ENCODE results near the gene SFR1.

The SFR1 gene, protein sequence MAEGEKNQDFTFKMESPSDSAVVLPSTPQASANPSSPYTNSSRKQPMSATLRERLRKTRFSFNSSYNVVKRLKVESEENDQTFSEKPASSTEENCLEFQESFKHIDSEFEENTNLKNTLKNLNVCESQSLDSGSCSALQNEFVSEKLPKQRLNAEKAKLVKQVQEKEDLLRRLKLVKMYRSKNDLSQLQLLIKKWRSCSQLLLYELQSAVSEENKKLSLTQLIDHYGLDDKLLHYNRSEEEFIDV

GRCh38 chr10:104121485-104122224, at the start of gene SFR1:
Gene SFR1, plus strand, starts transcription at chr10:104122171. Its CDS starts 13 bp downstream, at chr10:104122184.
- peak; percentile 96 for DNase-seq

DNA sequence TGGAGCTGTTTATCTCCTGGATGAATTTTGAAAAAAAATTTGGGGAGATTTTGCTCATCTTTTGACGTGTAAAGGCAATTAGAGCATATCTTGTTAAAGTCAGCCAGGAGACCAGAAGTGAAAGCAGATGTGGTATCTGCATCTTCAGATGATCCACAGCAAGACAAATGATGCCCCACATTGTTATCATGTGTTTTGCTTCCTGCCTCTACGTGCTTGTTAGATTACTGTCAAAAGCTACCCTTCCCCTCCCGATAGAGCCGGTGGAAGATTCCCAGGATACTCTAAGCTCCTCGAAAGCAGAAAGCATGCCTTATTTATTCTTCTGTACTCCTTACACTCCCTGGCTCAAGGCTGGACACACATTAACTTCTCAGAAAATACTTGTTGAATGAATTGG, 49.2 kb upstream of the SFR1 start:
- no peak for DNase-seq

DNA sequence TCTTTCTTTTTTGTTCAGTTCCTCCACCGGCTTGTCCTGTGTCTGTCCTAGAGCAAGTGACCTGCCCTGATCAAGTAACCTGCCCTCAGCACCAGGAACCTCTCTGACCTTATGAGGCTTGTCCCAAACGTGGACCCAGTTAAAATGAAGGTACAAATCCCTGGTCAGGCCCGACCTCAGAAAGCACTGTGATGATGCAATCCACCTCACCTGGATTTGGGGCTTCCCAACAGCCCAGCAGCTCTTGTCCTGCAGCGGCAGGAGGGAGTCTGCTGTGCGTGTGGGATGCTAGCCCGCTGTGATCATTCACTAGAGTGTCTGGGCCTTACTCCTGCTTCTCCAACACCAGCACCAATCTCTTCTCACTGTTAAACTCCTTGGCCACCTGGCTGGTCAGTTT, 47.5 kb upstream of the SFR1 start:
- no peak for DNase-seq

- peak; percentile 95 for DNase-seq
These were observed 45.2 kb upstream of the SFR1 start for GRCh38 chr10:104076743-104077160.

DNA sequence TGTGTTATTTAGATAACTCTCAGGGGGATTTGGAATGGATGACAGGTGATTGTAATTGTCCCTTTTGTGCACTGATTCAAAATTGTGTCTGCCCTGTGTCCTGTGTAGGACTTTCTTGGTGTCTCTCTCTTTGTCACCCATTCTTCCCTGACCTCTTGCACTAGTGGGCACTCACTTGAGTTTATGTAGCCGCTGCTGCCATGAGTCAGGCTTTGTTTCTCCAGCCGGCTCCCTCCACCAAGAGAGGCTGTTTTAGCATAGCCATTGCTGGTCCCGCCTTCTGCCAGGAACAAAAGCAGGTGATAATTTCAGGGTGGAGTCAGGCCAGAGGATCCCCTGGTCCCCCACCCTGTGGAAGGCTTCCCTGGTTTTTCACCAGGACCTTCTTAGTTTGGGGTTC, 44.7 kb upstream of the SFR1 start:
- peak; percentile 95 for DNase-seq

DNA sequence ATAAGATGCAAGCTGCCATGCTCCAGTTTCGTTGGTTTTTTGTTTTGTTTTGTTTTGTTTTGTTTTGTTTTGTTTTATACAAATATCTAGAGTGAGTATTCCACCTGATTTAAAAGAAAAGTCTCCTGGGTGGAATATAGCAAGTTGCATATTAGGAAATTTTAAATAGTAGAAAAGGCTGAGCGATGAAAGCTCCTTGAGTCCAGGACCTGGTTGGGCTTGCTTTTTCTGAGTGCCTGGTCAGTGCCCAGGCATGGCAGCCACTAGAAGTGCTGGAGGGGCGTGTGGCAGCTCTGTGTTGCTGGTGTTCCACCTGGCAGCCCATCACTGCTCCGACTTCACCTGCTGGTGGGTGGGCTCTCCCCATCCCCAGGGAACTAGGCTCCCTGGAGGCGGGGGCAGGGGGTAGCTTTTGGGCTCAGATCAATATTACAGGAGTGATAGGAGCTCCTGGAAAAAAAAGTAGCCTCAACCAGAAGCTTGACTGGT, 44.3 kb upstream of the SFR1 start:
- DNase-seq: no peak

GRCh38 chr10:104080762-104081161, 41.2 kb upstream of the SFR1 start:
- DNase-seq: peak; percentile 87

GRCh38 chr10:104081998-104082397, 40.0 kb upstream of the SFR1 start:
- DNase-seq: no peak

DNA sequence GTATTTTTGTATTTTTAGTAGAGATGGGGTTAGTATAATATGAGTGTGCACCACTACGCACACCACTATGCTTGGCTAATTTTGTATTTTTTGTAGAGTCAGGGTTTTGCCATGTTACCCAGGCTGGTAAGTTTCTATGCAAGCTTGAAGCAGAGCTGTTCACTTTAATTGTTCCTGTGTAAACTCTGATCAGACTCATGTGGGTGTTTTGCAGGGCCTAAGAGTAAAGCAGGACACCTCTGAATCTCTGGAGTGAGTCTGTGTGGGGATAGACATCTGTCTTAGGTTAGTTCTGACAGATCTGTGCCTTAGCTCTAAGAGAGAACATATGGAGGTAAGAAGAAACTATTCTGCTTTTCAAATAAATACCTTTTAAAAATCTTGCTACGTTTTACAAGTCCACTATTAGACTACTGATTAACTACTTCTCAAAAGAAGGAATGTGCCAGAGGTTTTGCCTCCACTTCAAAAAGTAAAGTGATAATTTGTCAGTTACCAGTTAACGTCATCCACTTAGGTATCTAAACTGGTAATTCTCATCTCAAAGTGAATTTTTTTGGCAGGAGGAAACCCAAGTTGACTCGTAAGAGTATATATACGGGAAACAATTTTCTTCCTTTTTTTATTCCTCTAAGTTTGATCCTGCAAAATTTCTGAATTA, 37.4 kb upstream of the SFR1 start:
- DNase-seq: no peak

- DNase-seq: no peak
These were observed 36.1 kb upstream of the SFR1 start, which contains the start of gene COL17A1 for GRCh38 chr10:104085801-104086400. Gene COL17A1, minus strand, starts transcription at chr10:104085880. Its CDS starts 5,207 bp downstream, at chr10:104080673.

- no peak for DNase-seq
These were observed 33.7 kb upstream of the SFR1 start for GRCh38 chr10:104088239-104088638.

DNA sequence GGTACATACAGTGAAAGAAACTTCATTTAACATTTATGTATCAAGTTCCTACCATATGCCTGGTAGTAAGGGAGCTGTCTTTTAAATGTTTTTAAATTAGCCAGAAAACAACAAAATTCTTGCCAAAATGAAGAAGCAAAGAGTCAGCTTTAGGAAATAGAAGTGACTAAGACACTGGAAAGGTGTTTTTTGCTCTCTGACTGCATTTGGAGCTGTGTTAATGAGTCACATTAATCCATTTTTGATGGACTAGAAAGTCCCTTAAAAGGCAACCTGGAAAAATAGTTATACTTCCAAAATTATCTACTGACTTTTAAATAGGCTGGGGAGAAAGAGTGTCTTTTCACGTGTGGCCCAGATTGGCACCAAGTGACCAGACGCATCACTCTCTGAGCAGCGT, 32.4 kb upstream of the SFR1 start:
- DNase-seq: no peak

GRCh38 chr10:104090611-104091010, 31.4 kb upstream of the SFR1 start:
- no peak for DNase-seq

DNA sequence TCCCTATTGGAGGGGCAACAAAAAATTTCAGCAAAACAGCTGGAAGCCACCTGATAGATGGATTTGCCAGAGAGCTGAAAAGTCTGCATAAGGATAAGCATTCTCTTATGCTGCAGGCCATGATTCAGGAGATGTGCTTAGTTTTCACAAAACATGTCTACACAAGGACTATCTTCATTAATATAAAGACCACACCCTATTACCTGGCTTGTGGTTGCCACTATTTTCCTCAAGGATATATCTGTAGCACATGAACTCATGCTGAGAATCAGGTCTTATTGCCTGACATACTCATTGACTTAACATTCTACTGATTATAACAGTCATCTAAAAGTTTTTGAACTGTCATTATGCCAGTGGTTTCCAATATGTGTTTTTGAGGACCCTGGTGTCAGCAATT, 29.2 kb upstream of the SFR1 start:
- no peak for DNase-seq

- no peak for DNase-seq
These were observed 25.3 kb upstream of the SFR1 start for GRCh38 chr10:104096692-104097091.

DNA sequence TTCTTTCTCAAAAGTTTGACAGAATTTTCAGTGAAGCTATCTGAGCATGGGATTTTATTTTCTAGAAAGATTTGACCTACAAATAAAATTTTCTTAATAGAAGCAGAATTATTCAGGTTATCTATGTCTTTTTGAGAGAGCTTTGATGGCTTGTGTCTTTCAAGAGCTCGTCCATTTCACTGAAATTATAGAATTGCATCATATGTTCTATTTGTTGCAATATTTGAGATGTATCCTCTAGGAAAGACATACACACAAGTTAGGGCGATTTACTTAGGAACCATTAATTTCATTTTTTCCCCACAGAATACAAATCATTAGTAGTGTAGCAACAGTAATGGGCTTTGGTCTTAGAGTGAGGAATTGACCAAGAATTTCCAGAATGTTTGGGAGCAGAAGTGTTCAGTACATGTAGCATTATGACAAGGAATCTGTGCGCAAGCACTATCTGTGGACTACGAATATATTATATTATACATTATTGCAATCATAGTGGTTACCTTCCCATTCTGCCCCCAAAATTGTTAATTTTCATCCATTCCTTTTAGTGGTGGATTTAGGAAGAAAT, 23.5 kb upstream of the SFR1 start:
- DNase-seq: no peak

DNA sequence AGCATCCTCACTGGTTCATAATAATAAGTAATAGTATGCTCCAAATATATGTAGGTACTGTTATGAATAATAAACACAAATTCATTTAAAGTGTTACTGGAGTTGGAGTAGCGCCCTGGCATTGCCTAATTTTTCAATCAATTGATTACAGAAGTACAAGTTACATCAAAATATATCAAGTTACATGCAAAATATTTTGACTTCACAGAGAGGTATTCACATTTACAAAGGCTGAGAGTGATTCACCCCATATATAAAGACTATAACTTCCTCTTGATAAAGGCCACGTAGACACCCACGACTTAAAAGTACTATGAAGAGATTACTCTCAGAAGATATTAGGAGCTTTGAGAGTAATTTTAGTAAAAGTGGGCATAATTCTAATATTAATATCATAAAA, 22.7 kb upstream of the SFR1 start:
- DNase-seq: no peak

DNA sequence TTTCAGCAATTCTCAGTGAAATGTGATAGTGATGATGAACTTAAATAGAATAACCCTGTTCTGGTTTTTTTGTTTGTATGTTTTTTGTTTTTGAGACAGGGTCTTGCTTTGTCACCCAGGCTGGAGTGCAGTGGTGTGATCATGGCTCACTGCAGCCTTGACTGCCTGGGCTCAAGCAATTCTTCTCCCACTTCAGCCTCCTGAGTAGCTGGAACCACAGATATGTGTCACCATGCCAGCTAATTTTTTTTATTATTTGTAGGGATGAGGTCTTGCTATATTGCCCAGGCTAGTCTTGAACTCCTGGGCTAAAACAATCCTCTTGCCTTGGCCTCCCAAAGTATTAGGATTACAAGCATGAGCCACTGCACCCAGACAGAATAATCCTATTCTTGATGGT, 22.0 kb upstream of the SFR1 start:
- DNase-seq: no peak

DNA sequence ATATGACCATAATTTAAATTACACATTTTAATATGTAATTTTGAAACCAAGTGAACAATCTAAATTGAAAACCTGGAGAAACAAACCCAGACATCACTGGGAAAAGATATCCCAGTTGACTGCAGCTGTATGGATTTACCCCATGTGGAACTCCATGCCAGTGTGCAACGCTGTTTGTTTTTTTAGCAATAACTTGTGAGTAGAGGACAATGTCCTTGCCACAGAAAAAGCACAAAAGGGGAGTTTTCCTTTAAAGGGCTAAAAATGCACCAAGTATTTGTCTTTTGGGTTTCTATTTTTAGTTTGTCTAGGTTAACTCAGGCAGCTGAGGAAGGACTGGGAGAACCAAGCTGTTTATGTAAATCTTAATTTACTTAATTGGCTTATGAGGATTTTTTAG, 21.2 kb upstream of the SFR1 start:
- DNase-seq: no peak

GRCh38 chr10:104101902-104102301, 20.1 kb upstream of the SFR1 start:
- no peak for DNase-seq

DNA sequence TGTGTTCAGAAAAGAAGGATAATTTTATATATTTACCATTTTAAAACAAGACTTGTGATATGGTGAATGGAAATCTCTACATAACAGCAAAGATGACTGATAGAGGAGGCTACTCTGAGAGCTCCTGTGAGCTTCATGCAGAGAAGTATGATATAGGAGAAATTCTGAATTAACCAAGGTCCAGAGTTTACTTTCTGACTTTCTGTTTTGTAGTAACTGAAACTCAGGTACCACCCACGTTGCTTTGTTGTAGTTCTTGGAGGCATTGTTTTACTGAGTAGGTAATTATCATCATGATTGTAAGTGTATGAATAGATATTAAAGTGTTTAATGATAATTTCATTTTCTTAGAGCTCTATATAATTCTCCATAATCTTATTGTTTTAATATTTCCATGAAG, 18.0 kb upstream of the SFR1 start:
- no peak for DNase-seq

DNA sequence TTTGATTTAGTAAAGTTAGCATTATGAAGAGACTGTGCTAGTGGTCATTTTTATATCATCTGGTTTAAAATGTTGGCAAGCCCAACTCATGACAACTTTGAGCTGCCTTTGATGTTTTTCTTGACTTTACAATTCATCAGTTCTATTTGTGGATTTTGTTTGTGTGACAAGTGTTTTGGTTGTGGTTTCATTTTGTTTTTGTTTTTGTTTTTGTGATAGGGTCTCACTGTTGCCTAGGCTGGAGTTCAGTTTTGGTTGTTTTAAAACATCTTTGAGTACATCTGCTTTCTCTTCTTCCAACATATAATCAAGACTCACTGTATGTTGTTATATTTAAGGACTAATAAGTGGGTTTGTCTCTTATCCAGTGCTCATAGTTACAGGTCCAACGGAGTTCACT, 17.6 kb upstream of the SFR1 start:
- DNase-seq: no peak

DNA sequence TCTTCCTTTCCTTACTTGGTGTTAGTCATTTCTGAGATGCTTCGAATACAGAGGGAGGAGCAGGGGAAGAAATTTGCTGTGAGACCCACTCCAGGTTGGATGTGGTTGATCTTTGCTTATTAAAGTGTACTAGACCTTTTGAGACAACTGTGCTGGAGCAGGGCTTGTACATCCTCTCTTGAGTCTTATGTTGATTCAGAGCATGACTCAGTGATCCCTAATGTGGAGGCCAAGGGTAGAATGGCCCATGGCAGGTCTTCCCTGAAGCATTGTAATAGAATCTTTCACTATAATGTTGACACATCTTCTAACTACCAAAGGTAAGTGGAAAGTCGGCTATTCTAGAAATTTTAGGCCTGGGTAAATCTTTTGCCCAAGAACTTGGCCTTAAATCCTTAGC, 17.0 kb upstream of the SFR1 start:
- no peak for DNase-seq

Data from NCI-H748 treated with DMSO at 0.1 percent for 48 hours (cell line).